ENCODE measurements around the gene INPP5D.

Gene INPP5D

DNA sequence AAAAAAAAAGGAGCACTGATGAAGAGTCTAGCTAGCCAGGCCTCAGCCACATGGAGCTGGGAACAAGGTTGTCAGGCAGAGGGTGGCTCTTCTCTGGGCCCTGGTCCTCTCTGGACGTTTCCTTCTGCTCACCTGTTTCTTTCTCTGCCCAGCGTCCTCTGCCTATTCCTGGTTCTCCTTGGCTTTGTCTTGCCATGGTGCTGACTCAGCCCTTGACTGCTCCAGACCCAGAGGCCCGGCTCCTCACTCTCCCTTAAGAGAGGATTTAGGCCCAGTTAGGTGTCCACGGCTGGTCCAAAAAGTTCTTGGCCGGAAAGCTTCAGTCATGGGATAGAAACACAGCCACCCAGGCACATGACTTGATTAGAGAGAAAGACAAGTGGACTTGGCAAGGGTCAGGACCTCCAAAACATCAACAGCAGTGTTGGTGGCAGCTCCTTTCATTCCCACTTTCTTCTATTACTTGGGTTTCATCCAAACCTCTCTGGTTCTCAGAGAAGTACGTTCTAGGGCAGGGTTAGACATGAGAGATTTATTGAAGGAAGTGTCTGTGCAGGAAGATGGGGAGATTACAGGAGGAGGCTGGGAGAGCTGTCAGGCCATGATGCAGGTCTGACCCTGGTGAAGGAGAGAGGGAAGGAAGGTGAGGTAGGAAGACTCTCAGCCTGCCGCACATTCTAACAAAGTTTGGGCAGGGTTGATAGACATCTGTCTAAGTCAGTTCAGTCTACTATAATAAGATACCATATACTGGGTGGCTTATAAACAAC, 176.9 kb downstream of the INPP5D start:
- DNase-seq: no peak
- no peak for ATAC-seq

DNA sequence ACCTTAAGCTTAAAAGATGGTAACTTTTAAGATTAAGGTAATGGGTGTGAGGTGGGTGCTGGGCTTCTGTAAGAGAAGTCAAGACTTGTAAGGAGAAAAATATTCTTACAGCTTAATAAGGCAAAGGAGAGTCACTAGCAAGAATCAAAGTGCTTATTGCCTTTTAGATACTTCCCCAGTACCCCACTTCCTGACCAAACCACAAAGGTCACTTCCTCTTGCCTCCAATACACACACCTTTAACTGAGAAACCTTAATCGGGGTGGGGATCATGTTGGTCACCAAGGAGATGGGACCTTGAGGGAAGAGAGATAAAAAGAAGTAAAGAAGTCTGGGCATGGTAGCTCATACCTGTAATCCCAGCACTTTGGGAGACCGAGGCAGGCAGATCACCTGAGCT, 180.8 kb downstream of the INPP5D start:
- no peak for DNase-seq
- peak; percentile 69 for ATAC-seq

DNA sequence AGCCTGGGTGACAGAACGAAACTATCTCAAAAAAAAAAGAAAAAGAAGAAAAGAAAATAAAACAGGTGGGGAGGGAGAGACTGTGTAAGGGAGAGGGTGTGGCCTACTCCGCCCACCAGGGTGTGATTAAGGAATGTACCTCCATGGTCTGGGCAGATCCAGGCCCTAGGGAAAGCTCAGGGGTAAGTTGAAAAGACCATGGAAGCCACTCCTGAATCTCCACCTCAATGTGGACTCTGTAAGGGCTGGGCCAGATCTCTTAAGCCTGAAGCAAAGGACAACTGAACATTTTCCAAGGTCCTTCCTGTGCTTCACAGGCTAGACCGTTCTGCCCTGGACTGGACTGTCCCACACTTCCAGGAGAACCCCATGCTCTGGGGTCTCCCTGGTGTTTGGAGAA, 181.7 kb downstream of the INPP5D start:
- ATAC-seq (no peak), DNase-seq (no peak)

GRCh38 chr2:233242231-233242927, 182.2 kb downstream of the INPP5D start:
- ATAC-seq: peak; percentile 75

GRCh38 chr2:233243348-233243747, 183.2 kb downstream of the INPP5D start:
- no peak for ATAC-seq

More at GRCh38 chr2:233242231-233242927, 182.2 kb downstream of the INPP5D start:
- no peak for DNase-seq

DNA sequence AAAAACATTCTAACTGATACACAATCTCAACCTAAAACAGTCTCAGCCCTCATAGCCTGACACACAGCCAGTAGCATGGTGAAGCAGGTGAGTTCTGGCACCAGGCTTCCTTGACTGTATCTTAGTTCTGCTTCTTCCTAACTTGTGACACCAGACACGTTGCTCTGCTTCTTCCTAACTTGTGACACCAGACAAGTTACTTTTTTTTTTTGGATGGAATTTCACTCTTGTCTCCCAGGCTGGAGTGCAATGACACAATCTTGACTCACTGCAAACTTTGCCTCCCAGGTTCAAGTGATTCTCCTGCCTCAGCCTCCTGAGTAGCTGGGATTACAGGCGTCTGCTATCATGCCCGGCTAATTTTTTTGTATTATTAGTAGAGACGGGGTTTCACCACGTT, 184.7 kb downstream of the INPP5D start:
- ATAC-seq: no peak
- DNase-seq: no peak

More at GRCh38 chr2:233243348-233243747, 183.2 kb downstream of the INPP5D start:
- DNase-seq: no peak

DNA sequence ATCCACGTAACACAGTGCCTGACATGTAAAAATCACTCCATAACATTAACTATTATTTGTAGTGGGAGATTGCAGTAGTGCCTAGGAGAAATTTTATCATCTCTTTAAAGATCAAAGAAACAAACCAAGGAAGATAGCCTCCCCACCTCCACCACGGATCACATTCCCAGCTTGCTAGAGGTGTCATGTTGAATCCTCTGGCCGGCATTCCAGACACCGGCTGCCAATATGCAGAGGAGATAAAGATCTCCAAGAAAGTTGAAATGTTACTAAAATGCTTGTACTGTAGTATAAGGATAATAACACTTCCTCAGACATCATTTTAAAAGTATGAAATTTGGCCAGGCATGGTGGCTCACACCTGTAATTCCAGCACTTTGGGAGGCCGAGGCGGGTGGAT, 185.3 kb downstream of the INPP5D start:
- ATAC-seq (no peak), DNase-seq (no peak)

GRCh38 chr2:233247116-233247515, 187.0 kb downstream of the INPP5D start:
- DNase-seq (no peak), ATAC-seq (no peak)

DNA sequence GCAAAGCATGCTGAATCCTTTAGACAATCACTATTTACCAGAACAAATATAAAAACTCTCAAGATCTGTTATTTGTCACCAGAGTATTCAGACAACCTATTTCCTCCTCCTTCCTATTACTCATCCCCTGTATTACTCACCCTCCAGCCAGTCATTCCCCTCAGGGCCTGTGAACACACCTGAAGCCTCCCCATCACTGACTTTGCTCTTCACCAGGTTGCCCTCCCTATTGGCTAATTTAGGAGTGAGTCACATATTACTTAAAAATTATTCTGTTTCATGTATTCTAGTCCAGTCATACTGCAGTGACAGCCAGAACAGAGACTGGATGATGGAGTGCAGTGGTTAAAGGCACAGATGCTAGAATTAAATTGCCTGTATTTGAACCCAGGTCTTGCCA, 187.6 kb downstream of the INPP5D start:
- peak; percentile 91 for ATAC-seq
- peak; percentile 51 for DNase-seq

GRCh38 chr2:233248999-233249398, 188.9 kb downstream of the INPP5D start:
- DNase-seq (no peak), ATAC-seq (no peak)

GRCh38 chr2:233250568-233250967, 190.4 kb downstream of the INPP5D start:
- DNase-seq (no peak), ATAC-seq (no peak)

- ATAC-seq (no peak), DNase-seq (no peak)
Measured at GRCh38 chr2:233250985-233251305, 190.8 kb downstream of the INPP5D start.

DNA sequence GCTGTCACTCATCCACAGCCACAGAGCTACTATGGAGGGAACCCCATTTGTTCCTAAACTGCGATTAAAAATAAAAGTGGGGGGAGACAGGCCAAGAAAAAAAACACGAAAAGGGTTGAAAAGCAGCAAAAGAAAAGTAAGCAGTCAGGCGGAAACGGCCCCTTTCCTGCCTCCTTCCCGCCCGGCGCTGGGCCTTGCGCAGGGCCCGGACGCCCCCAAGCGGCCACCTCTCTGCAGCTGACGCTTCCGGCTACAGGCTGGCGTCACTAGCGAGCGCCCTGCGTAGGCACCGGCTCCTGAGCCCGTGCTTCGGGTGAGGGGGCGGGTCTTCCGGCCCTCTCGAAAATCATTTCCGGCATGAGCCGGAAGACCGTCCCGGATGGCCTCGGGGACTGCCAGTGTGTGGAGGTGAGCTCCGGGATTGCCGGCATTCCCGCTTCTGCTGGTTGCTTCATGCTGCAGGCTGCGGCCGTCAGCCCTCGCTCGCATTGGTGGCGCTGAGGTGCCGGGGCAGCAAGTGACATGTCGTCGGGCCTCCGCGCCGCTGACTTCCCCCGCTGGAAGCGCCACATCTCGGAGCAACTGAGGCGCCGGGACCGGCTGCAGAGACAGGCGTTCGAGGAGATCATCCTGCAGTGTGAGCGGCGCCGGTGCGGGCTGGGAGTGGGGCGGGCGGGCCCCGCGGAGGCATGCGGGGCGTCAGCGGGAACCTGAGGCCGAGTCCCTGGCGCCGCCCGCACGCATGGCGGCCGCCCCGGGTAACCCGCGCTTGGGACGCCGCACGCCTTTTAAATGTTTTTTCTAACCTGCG, 191.4 kb downstream of the INPP5D start, which contains the start of gene ATG16L1:
ATG16L1 (plus strand) TSS at position 368 of the 811 bp plus-strand sequence; CDS start at position 523, 155 bp downstream.
- peak; percentile 91 for ATAC-seq
- peak; percentile 97 for DNase-seq

DNA sequence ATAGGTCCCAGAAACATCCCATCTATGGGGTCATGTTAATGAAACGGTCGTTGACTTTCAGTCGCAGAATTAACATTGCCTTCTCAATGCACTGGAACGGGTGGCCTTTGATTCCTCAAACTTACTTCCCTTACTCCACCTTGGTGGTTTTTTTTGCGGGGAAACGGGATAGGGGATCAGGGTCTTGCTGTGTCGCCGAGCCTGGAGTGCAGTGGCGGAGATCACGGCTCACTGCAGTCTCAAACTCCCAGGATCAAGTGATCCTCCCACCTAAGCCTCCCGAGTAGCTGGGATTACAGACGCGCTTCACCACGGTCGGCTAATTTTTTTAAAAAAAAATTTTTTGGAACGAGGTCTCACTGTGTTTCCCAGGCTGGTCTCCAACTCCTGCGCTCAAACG, 192.1 kb downstream of the INPP5D start:
- DNase-seq: no peak
- ATAC-seq: no peak

DNA sequence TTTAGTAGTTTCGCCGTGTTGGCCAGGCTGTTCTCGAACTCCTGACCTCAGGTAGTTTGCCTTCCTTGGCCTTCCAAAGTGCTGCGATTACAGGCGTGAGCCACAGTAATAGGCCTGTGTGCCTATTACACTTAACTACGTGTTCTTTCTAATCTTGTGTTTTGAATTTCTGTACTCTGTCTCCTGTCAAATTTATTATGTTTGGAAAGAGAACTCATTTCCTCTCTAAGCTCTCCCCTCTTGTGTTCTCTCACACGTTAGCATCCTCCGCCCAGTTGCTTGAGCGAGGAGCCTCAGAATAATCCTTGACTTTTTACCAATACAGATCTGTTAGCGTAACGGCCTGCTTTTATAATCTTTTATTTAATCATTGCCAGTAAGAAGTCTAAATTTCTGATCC, 195.0 kb downstream of the INPP5D start:
- DNase-seq (no peak), ATAC-seq (no peak)

GRCh38 chr2:233256048-233256447, 195.9 kb downstream of the INPP5D start:
- ATAC-seq: no peak
- no peak for DNase-seq

Data from stimulated activated naive CD8-positive, alpha-beta T cell treated with anti-CD3 and anti-CD28 coated beads, Interleukin-15, Interleukin-2, amounts not matched to agents 100 U/mL and 50 U/mL, for 24 hours (primary cell).